Activated CD4-positive, alpha-beta memory T cell treated with anti-CD3 and anti-CD28 coated beads, Interleukin-2, amount 10 ng/mL, durations not matched to agents 7 days and 5 days (primary cell): Measurements from ENCODE around the gene TEAD4. TPM values are rescaled to one million over a fixed set of nuclear protein-coding genes. Genes with fewer than 3 reads are reported as not detected.

Source experiments
- CTCF ChIA-PET: fragments of 350-600 bp; sonication (Branson Sonifier 250); formaldehyde crosslinking; loops from one replicate; lab custom pipeline; 2021; ENCODE audit warnings: antibody characterized with exemption, inconsistent platforms; lab: Charles Lee
- POLR2A ChIA-PET: fragments of 350-600 bp; sonication (Branson Sonifier 250); formaldehyde crosslinking; loops from one replicate; lab custom pipeline; 2021; ENCODE audit warnings: antibody characterized with exemption; lab: Charles Lee
- DNase-seq: peaks from one replicate; pipeline ENCODE4 v3.0.0-alpha.2; 2020
- H3K27ac Mint-ChIP-seq: one replicate; pipeline ENCODE4 v1.8.0; 2021; ENCODE audit warnings: mild to moderate bottlenecking, mixed read lengths
- H3K27me3 Mint-ChIP-seq: one replicate; pipeline ENCODE4 v1.8.0; 2021; ENCODE audit warnings: mixed read lengths
- H3K36me3 Mint-ChIP-seq: one replicate; pipeline ENCODE4 v1.8.0; 2021; ENCODE audit warnings: low read depth, mixed read lengths
- H3K4me1 Mint-ChIP-seq: one replicate; pipeline ENCODE4 v1.8.0; 2021; ENCODE audit warnings: mixed read lengths
- H3K4me3 Mint-ChIP-seq: one replicate; pipeline ENCODE4 v1.8.0; 2021; ENCODE audit warnings: mild to moderate bottlenecking, mixed read lengths
- H3K9me3 Mint-ChIP-seq: one replicate; pipeline ENCODE4 v1.8.0; 2021; ENCODE audit warnings: mixed read lengths
- total RNA-seq, 2 experiments: library from RNA; stranded (reverse); gene quantifications; one replicate each; pipeline ENCODE4 v1.2.3, GENCODE V29; 2021

TEAD4 gene
- total RNA-seq, 2 experiments from 2014 or later, result 0.68 to 0.83 TPM

- ChIA-PET CTCF (no interaction called here), POLR2A (no interaction called here)
- H3K4me3 Mint-ChIP-seq, result no peak overlapping the region
- no peaks in the 10 kb centered on the region for H3K4me1 Mint-ChIP-seq
- H3K27me3 Mint-ChIP-seq, result peaks cover 3% of the 10 kb centered on the region
- no peak for DNase-seq
- no peaks in the 10 kb centered on the region for H3K36me3 Mint-ChIP-seq
- H3K9me3 Mint-ChIP-seq, result no peaks in the 10 kb centered on the region
- H3K27ac Mint-ChIP-seq, result no peak overlapping the region
Observed at GRCh38 chr12:2992724-2993123, 33.5 kb downstream of the TEAD4 start.

DNA sequence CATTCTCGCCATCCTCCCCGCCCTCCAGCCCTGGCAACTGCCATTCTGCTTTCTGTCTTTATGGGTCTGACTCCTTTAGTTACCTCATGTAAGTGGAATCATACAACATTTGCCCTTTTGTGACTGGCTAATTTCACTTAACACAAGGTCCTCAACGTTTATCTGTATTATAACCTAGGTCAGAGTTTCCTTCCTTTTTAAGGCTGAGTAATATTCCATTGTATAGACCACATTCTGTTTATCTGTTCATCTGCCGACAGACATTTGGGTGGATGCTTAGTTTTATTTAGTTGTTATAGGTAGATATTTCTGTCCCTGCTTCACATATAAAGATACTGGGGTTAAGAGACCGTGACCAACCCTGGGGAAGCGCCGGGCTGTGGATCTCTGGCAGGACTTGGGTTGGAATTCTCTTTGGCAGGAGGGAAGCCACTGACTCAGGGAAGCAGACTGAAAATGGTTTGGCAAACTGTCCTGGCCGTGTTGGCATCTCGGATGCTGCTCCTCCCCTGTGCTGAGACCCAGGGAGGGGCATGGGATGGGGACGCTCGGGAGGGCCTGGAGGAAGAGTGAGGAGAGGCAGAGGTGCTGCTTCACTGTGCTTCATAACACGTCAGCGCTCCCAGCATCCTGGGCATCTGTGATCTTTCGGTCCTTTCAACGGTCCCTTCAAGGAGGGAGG, 38.9 kb downstream of the TEAD4 start:
- ChIA-PET POLR2A (no interaction called here), CTCF (no interaction called here)
- H3K36me3 Mint-ChIP-seq, result no peaks in the 10 kb centered on the region
- H3K27ac Mint-ChIP-seq, result no peak overlapping the region
- H3K27me3 Mint-ChIP-seq, result no peaks in the 10 kb centered on the region
- H3K4me3 Mint-ChIP-seq, result no peak overlapping the region
- H3K9me3 Mint-ChIP-seq, result no peaks in the 10 kb centered on the region
- no peaks in the 10 kb centered on the region for H3K4me1 Mint-ChIP-seq
- DNase-seq, result no peak

DNA sequence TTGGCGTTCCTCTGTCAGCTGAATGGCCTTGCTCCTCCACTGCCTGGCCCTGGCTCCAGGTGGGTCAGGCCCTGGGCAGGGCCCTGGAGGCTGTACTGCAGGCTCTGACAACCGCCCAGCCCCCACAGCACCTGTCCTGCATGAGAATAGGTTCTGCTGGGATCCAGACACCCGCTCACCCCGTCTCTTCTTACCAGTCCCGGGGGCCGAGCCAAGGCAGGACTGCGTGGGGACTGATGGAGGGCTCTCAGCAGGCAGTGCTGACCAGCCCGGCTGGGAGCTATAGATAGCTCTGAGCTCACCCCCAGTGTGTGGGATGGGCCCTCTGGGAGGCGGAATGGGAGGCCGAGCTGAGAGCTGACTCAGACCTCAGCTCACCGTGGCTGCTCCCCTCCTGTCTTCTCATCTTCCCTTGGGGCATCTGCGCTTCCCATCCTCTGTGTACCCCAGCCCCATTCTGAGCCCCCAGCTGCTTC, 39.6 kb downstream of the TEAD4 start:
- H3K27me3 Mint-ChIP-seq, result no peaks in the 10 kb centered on the region
- no peaks in the 10 kb centered on the region for H3K36me3 Mint-ChIP-seq
- no peaks in the 10 kb centered on the region for H3K4me1 Mint-ChIP-seq
- no peaks in the 10 kb centered on the region for H3K9me3 Mint-ChIP-seq
- ChIA-PET CTCF (no interaction called here), POLR2A (no interaction called here)
- no peak for DNase-seq
- H3K4me3 Mint-ChIP-seq, result no peak overlapping the region
- no peak overlapping the region for H3K27ac Mint-ChIP-seq

DNA sequence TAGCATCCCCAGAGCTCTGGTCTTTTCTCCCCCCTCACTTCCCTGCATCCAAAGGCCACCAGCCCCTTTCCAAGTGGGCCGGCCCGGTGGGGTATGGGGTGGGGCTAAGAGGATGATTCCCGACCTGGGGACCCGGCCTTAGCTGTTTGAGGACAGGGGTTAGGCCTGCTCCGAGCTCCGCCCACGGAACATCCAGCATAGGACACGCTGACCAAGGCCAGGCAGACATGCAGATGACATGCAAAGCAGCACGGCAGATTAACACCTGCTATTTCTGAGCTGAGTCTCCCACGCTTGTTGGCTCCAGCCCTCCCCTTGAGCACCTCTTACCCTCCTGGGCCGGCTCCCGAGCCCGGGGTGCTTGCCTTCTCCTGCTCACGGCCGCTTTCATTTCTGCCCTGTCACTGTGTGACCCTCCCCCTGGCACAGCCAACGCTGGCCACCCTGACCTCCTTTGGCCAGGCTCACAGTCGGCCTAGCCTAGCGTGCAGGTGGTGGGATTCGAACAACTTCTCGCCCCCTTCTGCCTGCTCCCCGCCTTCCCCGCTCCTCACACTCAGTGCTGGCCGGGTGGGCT, 40.2 kb downstream of the TEAD4 start:
- Mint-ChIP-seq H3K9me3 (no peaks in the 10 kb centered on the region), H3K27me3 (no peaks in the 10 kb centered on the region), H3K36me3 (no peaks in the 10 kb centered on the region), H3K4me1 (no peaks in the 10 kb centered on the region), H3K27ac (no peak overlapping the region), H3K4me3 (no peak overlapping the region)
- ChIA-PET CTCF (no interaction called here), POLR2A (no interaction called here)
- DNase-seq, result no peak

- H3K4me3 Mint-ChIP-seq, result no peak overlapping the region
- no peaks in the 10 kb centered on the region for H3K27me3 Mint-ChIP-seq
- no peak for DNase-seq
- CTCF ChIA-PET, result no interaction called here
- no peak overlapping the region for H3K27ac Mint-ChIP-seq
- H3K36me3 Mint-ChIP-seq, result no peaks in the 10 kb centered on the region
- POLR2A ChIA-PET, result no interaction called here
- H3K9me3 Mint-ChIP-seq, result no peaks in the 10 kb centered on the region
- no peaks in the 10 kb centered on the region for H3K4me1 Mint-ChIP-seq
Observed at GRCh38 chr12:3000548-3001275, 41.5 kb downstream of the TEAD4 start.

DNA sequence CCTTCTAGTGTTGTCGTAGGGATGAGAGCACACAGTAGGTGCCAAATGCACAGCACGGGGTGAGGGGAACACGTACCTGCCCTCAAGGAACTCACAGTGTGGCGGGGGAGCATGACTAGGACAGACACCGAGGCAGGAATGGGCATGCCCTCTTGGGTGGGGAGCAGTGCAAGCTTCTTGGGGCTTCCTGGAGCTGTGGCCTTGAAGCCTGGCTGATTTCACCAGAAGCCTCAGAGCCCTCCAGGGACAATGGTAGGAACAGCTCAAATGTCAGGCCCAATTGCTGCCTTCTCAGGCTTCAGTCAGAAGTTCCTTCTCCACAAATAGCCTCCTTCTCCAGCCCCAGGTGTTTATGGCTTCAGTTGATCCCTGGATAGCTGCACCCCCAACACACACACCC, 43.4 kb downstream of the TEAD4 start:
- Mint-ChIP-seq H3K27ac (no peak overlapping the region), H3K4me3 (no peak overlapping the region), H3K27me3 (no peaks in the 10 kb centered on the region), H3K4me1 (no peaks in the 10 kb centered on the region), H3K9me3 (no peaks in the 10 kb centered on the region), H3K36me3 (no peaks in the 10 kb centered on the region)
- ChIA-PET CTCF (no interaction called here), POLR2A (no interaction called here)
- DNase-seq, result no peak

GRCh38 chr12:3003357-3003992, 44.3 kb downstream of the TEAD4 start:
- CTCF ChIA-PET, result interaction anchor here (1.5 kb wide), 1 partner anchor 12 kb away, joined by 4 read pairs; no protein-coding TSS in a partner anchor
- no peak for DNase-seq
- Mint-ChIP-seq H3K4me1 (no peaks in the 10 kb centered on the region), H3K27me3 (no peaks in the 10 kb centered on the region), H3K9me3 (no peaks in the 10 kb centered on the region), H3K27ac (no peak overlapping the region), H3K4me3 (no peak overlapping the region), H3K36me3 (no peaks in the 10 kb centered on the region)
- POLR2A ChIA-PET, result no interaction called here

DNA sequence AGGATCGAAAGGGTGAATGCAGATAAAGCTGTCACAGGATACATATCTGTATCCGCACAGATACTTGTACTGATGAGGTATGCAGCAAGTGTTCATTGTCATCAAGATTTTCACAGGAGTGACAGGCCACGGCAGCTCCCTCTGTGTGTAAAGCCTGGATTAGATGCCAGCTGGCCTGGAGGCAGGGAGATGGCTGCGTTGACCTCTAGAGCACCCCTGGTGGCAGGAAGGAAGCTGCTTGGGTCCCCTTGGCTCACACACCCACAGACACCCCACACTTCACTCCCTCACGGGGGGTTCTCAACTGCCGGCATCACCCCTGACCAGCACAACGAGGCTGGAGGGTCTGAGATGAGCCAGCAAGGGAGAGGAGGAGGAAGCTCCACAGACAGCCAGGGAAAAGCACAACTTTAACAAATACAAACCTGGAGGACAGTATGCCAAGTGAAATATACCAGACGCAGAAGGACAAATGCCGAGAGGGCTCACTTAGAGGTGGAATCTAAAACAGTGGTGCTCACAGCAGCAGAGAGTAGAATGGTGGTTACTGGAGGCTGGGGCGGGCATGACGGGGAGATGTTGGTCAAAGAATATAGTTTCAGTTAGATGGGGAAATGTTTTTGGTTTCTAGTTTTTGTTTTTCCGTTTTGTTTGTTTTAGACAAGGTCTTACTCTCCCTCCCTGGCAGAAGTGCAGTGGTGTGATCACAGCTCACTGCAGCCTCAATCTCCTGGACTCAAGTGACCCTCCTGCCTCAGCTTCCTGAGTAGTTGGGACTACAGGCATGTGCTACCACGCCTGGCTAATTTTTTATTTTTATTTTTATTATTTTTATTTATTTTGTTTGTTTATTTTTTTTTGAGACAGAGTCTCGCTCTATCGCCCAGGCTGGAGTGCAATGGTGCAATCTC, 45.7 kb downstream of the TEAD4 start:
- Mint-ChIP-seq H3K4me3 (no peak overlapping the region), H3K27ac (no peak overlapping the region), H3K9me3 (no peaks in the 10 kb centered on the region), H3K4me1 (no peaks in the 10 kb centered on the region), H3K27me3 (no peaks in the 10 kb centered on the region), H3K36me3 (no peaks in the 10 kb centered on the region)
- no peak for DNase-seq
- ChIA-PET CTCF (interaction anchor here (1.5 kb wide), 1 partner anchor 14 kb away, joined by 4 read pairs; no protein-coding TSS in a partner anchor), POLR2A (no interaction called here)

DNA sequence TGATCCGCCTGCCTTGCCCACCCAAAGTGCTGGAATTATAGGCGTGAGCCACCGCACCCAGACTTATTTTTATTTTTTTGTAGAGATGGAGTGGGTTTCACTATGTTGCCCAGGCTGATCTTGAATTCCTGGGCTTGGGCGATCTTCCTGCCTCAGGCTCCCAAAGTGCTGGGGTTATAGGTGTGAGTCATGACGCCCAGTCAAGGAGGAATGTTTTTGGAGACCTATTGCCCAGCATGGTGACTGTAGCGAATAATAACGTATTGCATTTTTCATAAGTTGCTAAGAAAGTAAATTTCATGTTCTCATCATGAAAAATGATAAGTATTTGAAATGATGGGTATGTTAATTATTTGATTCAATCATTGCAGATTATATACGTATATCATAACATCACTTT, 46.5 kb downstream of the TEAD4 start:
- H3K27me3 Mint-ChIP-seq, result no peaks in the 10 kb centered on the region
- no peaks in the 10 kb centered on the region for H3K9me3 Mint-ChIP-seq
- no peak overlapping the region for H3K4me3 Mint-ChIP-seq
- H3K4me1 Mint-ChIP-seq, result no peaks in the 10 kb centered on the region
- ChIA-PET CTCF (no interaction called here), POLR2A (no interaction called here)
- no peak overlapping the region for H3K27ac Mint-ChIP-seq
- no peaks in the 10 kb centered on the region for H3K36me3 Mint-ChIP-seq
- DNase-seq, result no peak

DNA sequence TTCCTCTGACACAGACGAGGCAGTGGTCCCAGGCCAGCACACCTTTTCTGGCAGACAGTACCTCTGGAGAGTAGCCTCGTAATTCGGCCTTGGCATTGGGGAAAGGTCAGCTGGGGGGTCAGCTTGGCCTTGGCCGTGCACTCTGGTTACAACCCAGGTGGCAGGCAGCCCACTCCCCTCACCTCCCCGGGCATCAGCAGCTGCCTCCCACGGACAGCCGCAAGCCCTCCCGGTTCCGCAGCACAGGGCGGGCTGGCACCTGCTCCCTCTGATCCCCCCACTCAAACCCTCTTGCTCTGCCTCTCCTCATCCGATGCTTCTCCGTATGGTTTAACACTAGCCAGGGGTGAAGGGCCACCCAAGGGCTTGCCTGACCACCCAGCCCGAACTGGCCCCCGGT, 50.6 kb downstream of the TEAD4 start:
- Mint-ChIP-seq H3K27ac (no peak overlapping the region), H3K36me3 (no peaks in the 10 kb centered on the region), H3K4me1 (peaks cover 3% of the 10 kb centered on the region), H3K9me3 (no peaks in the 10 kb centered on the region), H3K27me3 (no peaks in the 10 kb centered on the region), H3K4me3 (no peak overlapping the region)
- no peak for DNase-seq
- CTCF ChIA-PET, result no interaction called here
- POLR2A ChIA-PET, result no interaction called here

- H3K27ac Mint-ChIP-seq, result no peak overlapping the region
- ChIA-PET CTCF (no interaction called here), POLR2A (no interaction called here)
- H3K9me3 Mint-ChIP-seq, result no peaks in the 10 kb centered on the region
- no peaks in the 10 kb centered on the region for H3K36me3 Mint-ChIP-seq
- no peak for DNase-seq
- no peaks in the 10 kb centered on the region for H3K27me3 Mint-ChIP-seq
- peaks cover 7% of the 10 kb centered on the region for H3K4me1 Mint-ChIP-seq
- no peak overlapping the region for H3K4me3 Mint-ChIP-seq
Observed at GRCh38 chr12:3010214-3010930, 51.2 kb downstream of the TEAD4 start.

DNA sequence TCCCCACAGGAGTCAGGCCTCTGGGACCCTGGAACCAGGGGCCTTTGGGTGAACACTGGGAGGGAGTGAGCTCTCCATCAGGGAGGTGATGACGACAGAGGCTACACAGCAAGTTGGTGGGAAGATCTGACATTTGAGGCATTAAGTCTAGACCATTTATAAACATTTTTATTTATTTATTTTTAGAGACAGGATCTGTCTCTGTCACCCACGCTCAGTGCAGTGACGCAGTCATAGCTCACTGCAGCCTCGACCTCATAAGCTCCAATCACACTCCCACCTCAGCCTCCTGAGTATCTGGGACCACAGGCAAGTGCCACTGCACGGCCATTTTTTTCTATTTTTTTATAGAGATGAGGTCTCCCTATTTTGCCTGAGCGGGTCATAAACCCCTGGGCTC, 53.6 kb downstream of the TEAD4 start:
- H3K9me3 Mint-ChIP-seq, result no peaks in the 10 kb centered on the region
- CTCF ChIA-PET, result no interaction called here

More for the DNA sequence above, 53.6 kb downstream of the TEAD4 start:
- POLR2A ChIA-PET, result no interaction called here
- H3K36me3 Mint-ChIP-seq, result no peaks in the 10 kb centered on the region
- DNase-seq, result no peak
- H3K27ac Mint-ChIP-seq, result no peak overlapping the region
- H3K4me3 Mint-ChIP-seq, result no peak overlapping the region
- H3K27me3 Mint-ChIP-seq, result no peaks in the 10 kb centered on the region
- H3K4me1 Mint-ChIP-seq, result peaks cover 7% of the 10 kb centered on the region
